GM18867 (cell line): ENCODE results near the gene THAP8.

Source experiments
- ATAC-seq: cut with Tn5 transposase; IDR thresholded peaks from one replicate; pipeline ENCODE4 v1.9.1; 2021; ENCODE audit warnings: mild to moderate bottlenecking, moderate library complexity; ENCODE audit not compliant: unreplicated experiment

THAP8 gene

GRCh38 chr19:36030264-36031148 lies 23.6 kb downstream of the THAP8 start:
- ATAC-seq: no peak

- ATAC-seq: no peak
Observed at GRCh38 chr19:36028313-36029041, 25.6 kb downstream of the THAP8 start.

GRCh38 chr19:36027696-36028095 lies 26.4 kb downstream of the THAP8 start:
- no peak for ATAC-seq

- ATAC-seq: no peak
Observed at GRCh38 chr19:36026091-36026876, 27.8 kb downstream of the THAP8 start.

GRCh38 chr19:36025541-36025940 lies 28.5 kb downstream of the THAP8 start:
- ATAC-seq: no peak

- ATAC-seq: no peak
Observed at GRCh38 chr19:36023432-36023831, 30.7 kb downstream of the THAP8 start.

GRCh38 chr19:36019061-36019670 lies 34.9 kb downstream of the THAP8 start:
- no peak for ATAC-seq

GRCh38 chr19:36014012-36014924 lies 39.8 kb downstream of the THAP8 start, which contains the start of gene ALKBH6:
Gene ALKBH6 (minus strand): TSS chr19:36014213. CDS start chr19:36013397, 816 bp downstream.
- ATAC-seq: peak; percentile 92

- no peak for ATAC-seq
Observed at GRCh38 chr19:36013280-36014011, 40.6 kb downstream of the THAP8 start.

- ATAC-seq: no peak
Observed at GRCh38 chr19:36010402-36010801, 43.7 kb downstream of the THAP8 start.

- no peak for ATAC-seq
Observed at GRCh38 chr19:36009633-36010379, 44.3 kb downstream of the THAP8 start.

GRCh38 chr19:36009220-36009619 lies 44.9 kb downstream of the THAP8 start:
- no peak for ATAC-seq

- no peak for ATAC-seq
Observed at GRCh38 chr19:36008336-36008978, 45.6 kb downstream of the THAP8 start, which contains the start of gene SYNE4. Gene SYNE4 (minus strand): TSS chr19:36008813. CDS start chr19:36008681, 132 bp downstream.

- ATAC-seq: no peak
Observed at GRCh38 chr19:36006955-36007354, 47.1 kb downstream of the THAP8 start.

GRCh38 chr19:36003284-36003683 lies 50.8 kb downstream of the THAP8 start:
- no peak for ATAC-seq

GRCh38 chr19:36001605-36002004 lies 52.5 kb downstream of the THAP8 start:
- ATAC-seq: no peak

GRCh38 chr19:35996777-35997176 lies 57.3 kb downstream of the THAP8 start:
- ATAC-seq: no peak
